ENCODE results near the gene CXCL12. TPM values are rescaled to one million over a fixed set of nuclear protein-coding genes. Genes with fewer than 3 reads are reported as not detected.

CXCL12 gene
- total RNA-seq, 1 experiment from 2014 or later: 0.82 TPM

DNA sequence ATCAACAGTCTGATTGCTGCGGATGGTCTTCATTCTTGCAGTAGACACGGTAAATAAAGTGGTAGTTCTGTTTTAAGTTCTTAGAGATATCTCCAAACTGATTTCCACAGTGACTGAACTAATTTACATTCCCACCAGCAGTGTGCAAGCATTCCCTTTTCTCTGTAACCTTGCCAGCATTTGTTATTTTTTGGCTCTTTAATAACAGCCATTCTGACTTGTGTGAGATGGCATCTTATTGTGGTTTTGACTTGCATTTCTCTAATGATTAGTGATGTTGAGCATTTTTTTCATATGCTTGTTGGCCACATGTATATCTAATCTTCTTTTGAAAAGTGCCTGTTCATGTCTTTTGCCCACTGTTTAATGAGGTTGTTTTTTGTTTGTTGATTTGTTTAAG, 30.2 kb upstream of the CXCL12 start:
- no peak for ATAC-seq
- H3K36me3 ChIP-seq (ENCODE audit: control insufficient read depth, insufficient read depth, low read length): no peaks in the 10 kb centered on the region
- DNase-seq (ENCODE audit: low read depth, low spot score): no peak
- H3K27ac ChIP-seq (ENCODE audit: low read length): no peak overlapping the region
- CTCF ChIA-PET: no interaction called here
- TF ChIP-seq SIN3A (IDR thresholded peaks at IDR 0.05; ENCODE audit: borderline replicate concordance, insufficient read depth, low read depth, low read length): no peak
- TF ChIP-seq REST (IDR thresholded peaks at IDR 0.05; ENCODE audit: insufficient read depth in 1 of 2, low read depth in 2 of 2, low read length in 1 of 2): no peak
- no peak for TF ChIP-seq POLR2AphosphoS5 (IDR thresholded peaks at IDR 0.05; ENCODE audit: low read depth, low read length)
- TF ChIP-seq CTCF (IDR thresholded peaks at IDR 0.05): no peak
- no peak for TF ChIP-seq TCF7L2 (IDR thresholded peaks at IDR 0.05; ENCODE audit: low read depth, low read length)
- H3K9me3 ChIP-seq (ENCODE audit: control insufficient read depth, insufficient read depth, low read depth, low read length): no peaks in the 10 kb centered on the region
- intact Hi-C loops (cut with micrococcal nuclease; ENCODE audit: unreplicated experiment) (no loop called here), in situ Hi-C loops (cut with HindIII; ENCODE audit: low pct_unique_long_range_greater_than_20kb, low sequenced_read_pairs) (no loop called here)
- no peaks in the 10 kb centered on the region for H3K4me1 ChIP-seq (ENCODE audit: control insufficient read depth, insufficient read depth, low read length)
- no peaks in the 10 kb centered on the region; the same call in 1 of the 2 replicates for H3K27me3 ChIP-seq (ENCODE audit: control insufficient read depth, insufficient read depth, low read length)
- H3K4me3 ChIP-seq (ENCODE audit: low read depth in 2 of 2, low read length in 2 of 2): no peak overlapping the region
- BruUV-seq (replicated peaks): no TSS peak
- POLR2A ChIA-PET: no interaction called here

DNA sequence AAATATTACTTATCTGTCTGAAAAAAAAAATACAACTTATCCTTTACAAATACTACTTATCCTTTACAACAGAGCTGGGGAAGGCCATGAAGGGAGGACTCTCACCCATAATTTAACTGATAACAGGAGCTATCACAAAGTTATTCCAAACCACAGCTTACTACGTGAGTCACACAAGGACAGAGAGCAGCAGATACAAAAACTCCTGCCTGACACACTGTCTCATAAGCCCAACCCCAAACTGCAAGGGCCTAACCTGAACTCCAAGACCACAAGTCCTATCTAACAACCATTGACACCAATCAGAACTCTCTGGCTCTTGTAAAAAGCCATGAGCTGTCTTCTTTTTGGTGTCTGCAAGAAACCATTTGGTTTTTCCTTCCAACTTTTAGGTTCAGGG, 28.5 kb upstream of the CXCL12 start:
- no peak overlapping the region for H3K4me3 ChIP-seq (ENCODE audit: low read depth in 2 of 2, low read length in 2 of 2)
- in situ Hi-C loops (cut with HindIII; ENCODE audit: low pct_unique_long_range_greater_than_20kb, low sequenced_read_pairs): no loop called here
- CTCF ChIA-PET: no interaction called here
- no peaks in the 10 kb centered on the region for H3K9me3 ChIP-seq (ENCODE audit: control insufficient read depth, insufficient read depth, low read depth, low read length)
- no peaks in the 10 kb centered on the region; the same call in 1 of the 2 replicates for H3K27me3 ChIP-seq (ENCODE audit: control insufficient read depth, insufficient read depth, low read length)
- no TSS peak for BruUV-seq (replicated peaks)
- POLR2A ChIA-PET: no interaction called here
- TF ChIP-seq CTCF (IDR thresholded peaks at IDR 0.05): no peak
- intact Hi-C loops (cut with micrococcal nuclease; ENCODE audit: unreplicated experiment): no loop called here
- no peaks in the 10 kb centered on the region for H3K36me3 ChIP-seq (ENCODE audit: control insufficient read depth, insufficient read depth, low read length)
- no peak for ATAC-seq
- no peak for DNase-seq (ENCODE audit: low read depth, low spot score)
- H3K27ac ChIP-seq (ENCODE audit: low read length): no peak overlapping the region
- H3K4me1 ChIP-seq (ENCODE audit: control insufficient read depth, insufficient read depth, low read length): no peaks in the 10 kb centered on the region

DNA sequence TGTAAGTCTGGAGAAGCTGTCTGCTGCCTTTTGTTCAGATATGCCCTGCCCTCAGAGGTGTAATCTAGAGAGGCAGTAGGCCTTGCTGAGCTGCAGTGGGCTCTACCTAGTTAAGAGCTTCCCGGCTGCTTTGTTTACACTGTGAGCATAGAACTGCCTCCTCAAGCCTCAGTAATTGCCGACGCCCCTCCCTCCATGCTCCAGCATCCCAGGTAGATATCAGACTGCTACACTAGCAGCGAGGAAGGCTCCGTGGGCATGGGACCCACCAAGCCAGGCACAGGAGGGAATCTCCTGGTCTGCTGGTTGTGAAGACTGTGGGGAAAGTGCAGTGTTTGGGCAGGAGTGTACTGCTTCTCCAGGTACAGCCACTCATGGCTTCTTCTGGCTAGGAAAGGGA, 26.4 kb upstream of the CXCL12 start:
- ATAC-seq: no peak
- in situ Hi-C loops (cut with HindIII; ENCODE audit: low pct_unique_long_range_greater_than_20kb, low sequenced_read_pairs): no loop called here
- intact Hi-C loops (cut with micrococcal nuclease; ENCODE audit: unreplicated experiment): no loop called here
- TF ChIP-seq TCF7L2 (IDR thresholded peaks at IDR 0.05; ENCODE audit: low read depth, low read length) (no peak), POLR2AphosphoS5 (IDR thresholded peaks at IDR 0.05; ENCODE audit: low read depth, low read length) (no peak), SIN3A (IDR thresholded peaks at IDR 0.05; ENCODE audit: borderline replicate concordance, insufficient read depth, low read depth, low read length) (no peak), CTCF (IDR thresholded peaks at IDR 0.05) (no peak), REST (IDR thresholded peaks at IDR 0.05; ENCODE audit: insufficient read depth in 1 of 2, low read depth in 2 of 2, low read length in 1 of 2) (no peak)
- POLR2A ChIA-PET: no interaction called here
- Histone ChIP-seq H3K27me3 (ENCODE audit: control insufficient read depth, insufficient read depth, low read length) (no peaks in the 10 kb centered on the region; the same call in 1 of the 2 replicates), H3K27ac (ENCODE audit: low read length) (no peak overlapping the region), H3K4me3 (ENCODE audit: low read depth in 2 of 2, low read length in 2 of 2) (no peak overlapping the region), H3K4me1 (ENCODE audit: control insufficient read depth, insufficient read depth, low read length) (no peaks in the 10 kb centered on the region), H3K9me3 (ENCODE audit: control insufficient read depth, insufficient read depth, low read depth, low read length) (no peaks in the 10 kb centered on the region), H3K36me3 (ENCODE audit: control insufficient read depth, insufficient read depth, low read length) (no peaks in the 10 kb centered on the region)
- CTCF ChIA-PET: no interaction called here
- BruUV-seq (replicated peaks): no TSS peak
- DNase-seq (ENCODE audit: low read depth, low spot score): no peak
